Measurements from ENCODE around the gene BCL7C.
A peak's percentile ranks its signal among the peaks of the same experiment; 100 is the strongest.

Gene BCL7C

DNA sequence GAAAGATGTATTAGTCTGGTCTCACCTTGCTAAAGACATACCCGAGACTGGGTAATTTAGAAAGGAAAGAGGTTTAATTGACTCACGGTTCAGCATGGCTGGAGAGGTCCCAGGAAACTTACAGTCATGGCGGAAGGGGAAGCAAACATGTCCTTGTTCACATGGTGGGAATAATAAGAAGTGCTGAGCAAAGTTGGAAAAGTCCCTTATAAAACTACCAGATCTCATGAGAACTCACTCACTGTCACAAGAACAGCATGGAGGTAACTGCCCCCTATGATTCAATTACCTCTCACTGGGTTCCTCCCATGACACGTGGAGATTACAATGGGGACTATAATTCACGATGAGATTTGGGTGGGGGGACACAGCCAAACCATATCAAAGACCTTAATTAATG, 53.3 kb downstream of the BCL7C start:
- no peak overlapping the region for H3K27ac ChIP-seq (replicated peaks; ENCODE audit: low read length)
- WGBS, 2 donors (ENCODE audit: extremely low coverage in 2 of 2, insufficient read length in 2 of 2, insufficient replicate concordance in 1 of 2): no CpG with 5 or more reads among the region's 5 CpGs
- no peak for DNase-seq (ENCODE audit: low spot score)

DNA sequence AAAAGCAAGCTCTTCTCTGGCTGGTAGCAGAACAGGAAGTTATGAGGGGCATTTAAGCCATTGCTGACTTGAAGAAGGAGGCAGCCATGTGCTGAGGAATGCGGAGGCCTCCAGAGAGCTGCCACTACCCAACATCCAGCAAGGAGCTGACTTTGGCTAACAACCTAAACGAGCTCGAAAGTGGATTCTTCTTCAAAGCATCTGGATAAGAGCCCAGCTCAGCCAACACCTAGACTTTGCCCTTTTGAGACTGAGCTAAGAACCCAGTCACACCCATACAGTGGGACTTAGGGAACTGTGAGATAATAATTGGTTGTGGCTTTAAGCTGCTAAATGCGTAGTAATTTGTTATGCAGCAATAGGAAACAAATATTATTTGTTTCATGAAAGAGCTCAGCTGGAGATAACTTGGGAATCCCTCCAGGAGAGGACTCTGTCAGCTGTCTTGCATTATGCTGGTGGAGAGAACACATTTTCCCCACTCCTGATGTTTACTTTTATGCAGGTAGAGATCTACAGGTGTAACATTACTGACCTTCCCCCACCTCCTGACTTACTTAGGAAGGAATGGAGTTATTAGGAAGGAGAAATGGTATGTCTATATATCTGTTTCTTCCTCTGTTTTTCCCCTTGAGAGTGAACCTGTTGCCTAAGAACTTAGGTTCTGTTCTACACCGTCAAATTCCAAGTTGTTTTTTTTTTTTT, 54.2 kb downstream of the BCL7C start:
- Histone ChIP-seq H4K91ac (ENCODE audit: low read depth, low read length, poor library complexity) (no peak overlapping the region), H4K8ac (ENCODE audit: low read depth, low read length) (no peak overlapping the region), H3K14ac (ENCODE audit: low read length) (no peak overlapping the region), H3K4ac (ENCODE audit: low read length) (no peak overlapping the region), H3K18ac (ENCODE audit: low read length) (peak overlapping the region; percentile 19), H2BK15ac (ENCODE audit: low read length) (no peak overlapping the region), H3K27me3 (ENCODE audit: control insufficient read depth in 3 of 3, insufficient read depth in 3 of 3, low read depth in 1 of 3, low read length in 3 of 3) (no peaks in the 10 kb centered on the region), H3K27ac (replicated peaks; ENCODE audit: low read length) (no peak overlapping the region), H2AFZ (ENCODE audit: low read length) (no peak overlapping the region), H2BK120ac (ENCODE audit: low read depth, low read length) (no peak overlapping the region), H2BK12ac (ENCODE audit: low read length) (no peak overlapping the region), H3K79me1 (ENCODE audit: low read depth, low read length) (no peaks in the 10 kb centered on the region), H3K36me3 (replicated peaks in 1 of 2; ENCODE audit: control insufficient read depth in 2 of 2, insufficient read depth in 2 of 2, low read length in 2 of 2) (no peaks in the 10 kb centered on the region), H3K23ac (ENCODE audit: low read depth, low read length, poor library complexity) (no peak overlapping the region), H2BK5ac (ENCODE audit: low read length) (no peak overlapping the region), H3K9me3 (replicated peaks in 1 of 2; ENCODE audit: control insufficient read depth in 2 of 2, insufficient read depth in 1 of 2, low read depth in 1 of 2, low read length in 2 of 2) (peaks cover 0 to 2% of the 10 kb centered on the region in 2 donors), H3K4me1 (ENCODE audit: control insufficient read depth in 2 of 2, insufficient read depth in 1 of 2, low read depth in 1 of 2, low read length in 2 of 2) (no peaks in the 10 kb centered on the region), H3K4me3 (ENCODE audit: low read length in 2 of 2) (no peak overlapping the region), H2AK5ac (ENCODE audit: low read depth, low read length) (no peak overlapping the region), H3K4me2 (ENCODE audit: insufficient read depth, low read length, poor library complexity, severe bottlenecking) (no peak overlapping the region), H3K9ac (ENCODE audit: low read depth, low read length, poor library complexity) (no peak overlapping the region)
- no peak for DNase-seq (ENCODE audit: low spot score)
- no CpG with 5 or more reads among the region's 5 CpGs for WGBS, 2 donors (ENCODE audit: extremely low coverage in 2 of 2, insufficient read length in 2 of 2, insufficient replicate concordance in 1 of 2)

More for the DNA sequence above, 53.3 kb downstream of the BCL7C start:
- H3K79me1 ChIP-seq (ENCODE audit: low read depth, low read length): no peaks in the 10 kb centered on the region
- H2AFZ ChIP-seq (ENCODE audit: low read length): no peak overlapping the region
- peaks cover 0 to 2% of the 10 kb centered on the region in 2 donors for H3K9me3 ChIP-seq (replicated peaks in 1 of 2; ENCODE audit: control insufficient read depth in 2 of 2, insufficient read depth in 1 of 2, low read depth in 1 of 2, low read length in 2 of 2)
- no peak overlapping the region for H2BK120ac ChIP-seq (ENCODE audit: low read depth, low read length)
- H2AK5ac ChIP-seq (ENCODE audit: low read depth, low read length): no peak overlapping the region
- no peak overlapping the region for H3K4me2 ChIP-seq (ENCODE audit: insufficient read depth, low read length, poor library complexity, severe bottlenecking)
- no peak overlapping the region for H2BK15ac ChIP-seq (ENCODE audit: low read length)
- H3K27me3 ChIP-seq (ENCODE audit: control insufficient read depth in 3 of 3, insufficient read depth in 3 of 3, low read depth in 1 of 3, low read length in 3 of 3): no peaks in the 10 kb centered on the region
- no peaks in the 10 kb centered on the region for H3K36me3 ChIP-seq (replicated peaks in 1 of 2; ENCODE audit: control insufficient read depth in 2 of 2, insufficient read depth in 2 of 2, low read length in 2 of 2)
- no peak overlapping the region for H3K14ac ChIP-seq (ENCODE audit: low read length)
- H3K18ac ChIP-seq (ENCODE audit: low read length): no peak overlapping the region
- H3K4me3 ChIP-seq (ENCODE audit: low read length in 2 of 2): no peak overlapping the region
- no peak overlapping the region for H4K8ac ChIP-seq (ENCODE audit: low read depth, low read length)
- no peak overlapping the region for H3K9ac ChIP-seq (ENCODE audit: low read depth, low read length, poor library complexity)
- no peak overlapping the region for H2BK12ac ChIP-seq (ENCODE audit: low read length)
- H3K23ac ChIP-seq (ENCODE audit: low read depth, low read length, poor library complexity): no peak overlapping the region
- H3K4me1 ChIP-seq (ENCODE audit: control insufficient read depth in 2 of 2, insufficient read depth in 1 of 2, low read depth in 1 of 2, low read length in 2 of 2): no peaks in the 10 kb centered on the region
- no peak overlapping the region for H4K91ac ChIP-seq (ENCODE audit: low read depth, low read length, poor library complexity)
- no peak overlapping the region for H2BK5ac ChIP-seq (ENCODE audit: low read length)
- H3K4ac ChIP-seq (ENCODE audit: low read length): no peak overlapping the region

DNA sequence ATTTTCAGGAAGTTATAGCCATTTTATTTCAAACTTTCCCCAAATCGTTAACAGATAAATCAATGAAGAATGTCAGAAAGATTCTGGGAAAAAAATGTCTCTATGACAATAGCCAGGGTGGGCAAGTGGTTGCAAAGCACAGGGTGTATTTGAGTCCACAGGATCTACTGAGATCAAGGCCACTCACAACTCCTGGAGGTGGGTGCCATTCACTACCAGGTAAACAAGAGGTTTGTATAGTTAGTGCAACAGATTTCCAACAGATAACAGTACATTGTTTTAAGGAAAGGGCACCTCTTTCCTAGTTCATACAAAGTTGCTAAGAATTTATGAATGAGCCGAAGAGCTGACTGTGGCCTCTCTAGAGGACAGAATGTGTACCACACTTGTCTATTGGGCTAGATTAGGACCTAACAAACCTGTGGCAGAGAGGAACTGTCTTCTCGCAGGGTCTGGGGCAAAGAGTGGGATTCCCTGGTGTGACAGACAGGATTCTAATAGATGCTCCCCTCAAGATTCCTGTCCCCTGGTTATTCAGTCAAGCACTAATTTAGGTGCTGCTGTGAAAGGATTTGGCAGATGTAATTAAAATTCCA, 54.9 kb downstream of the BCL7C start:
- Histone ChIP-seq H3K4me1 (ENCODE audit: control insufficient read depth in 2 of 2, insufficient read depth in 1 of 2, low read depth in 1 of 2, low read length in 2 of 2) (no peaks in the 10 kb centered on the region), H3K4me3 (ENCODE audit: low read length in 2 of 2) (no peak overlapping the region), H3K4me2 (ENCODE audit: insufficient read depth, low read length, poor library complexity, severe bottlenecking) (no peak overlapping the region), H2AFZ (ENCODE audit: low read length) (no peak overlapping the region), H2BK15ac (ENCODE audit: low read length) (no peak overlapping the region), H3K27me3 (ENCODE audit: control insufficient read depth in 3 of 3, insufficient read depth in 3 of 3, low read depth in 1 of 3, low read length in 3 of 3) (no peaks in the 10 kb centered on the region), H3K36me3 (replicated peaks in 1 of 2; ENCODE audit: control insufficient read depth in 2 of 2, insufficient read depth in 2 of 2, low read length in 2 of 2) (no peaks in the 10 kb centered on the region), H3K9me3 (replicated peaks in 1 of 2; ENCODE audit: control insufficient read depth in 2 of 2, insufficient read depth in 1 of 2, low read depth in 1 of 2, low read length in 2 of 2) (peaks cover 0 to 2% of the 10 kb centered on the region in 2 donors), H4K91ac (ENCODE audit: low read depth, low read length, poor library complexity) (no peak overlapping the region), H2BK12ac (ENCODE audit: low read length) (no peak overlapping the region), H2BK5ac (ENCODE audit: low read length) (no peak overlapping the region), H3K27ac (replicated peaks; ENCODE audit: low read length) (no peak overlapping the region), H2BK120ac (ENCODE audit: low read depth, low read length) (no peak overlapping the region), H3K18ac (ENCODE audit: low read length) (no peak overlapping the region), H3K79me1 (ENCODE audit: low read depth, low read length) (no peaks in the 10 kb centered on the region), H3K9ac (ENCODE audit: low read depth, low read length, poor library complexity) (no peak overlapping the region), H3K23ac (ENCODE audit: low read depth, low read length, poor library complexity) (no peak overlapping the region), H3K14ac (ENCODE audit: low read length) (no peak overlapping the region), H2AK5ac (ENCODE audit: low read depth, low read length) (no peak overlapping the region), H3K4ac (ENCODE audit: low read length) (no peak overlapping the region), H4K8ac (ENCODE audit: low read depth, low read length) (no peak overlapping the region)
- no peak for DNase-seq (ENCODE audit: low spot score)
- WGBS, 2 donors (ENCODE audit: extremely low coverage in 2 of 2, insufficient read length in 2 of 2, insufficient replicate concordance in 1 of 2): no CpG with 5 or more reads among the region's 3 CpGs

DNA sequence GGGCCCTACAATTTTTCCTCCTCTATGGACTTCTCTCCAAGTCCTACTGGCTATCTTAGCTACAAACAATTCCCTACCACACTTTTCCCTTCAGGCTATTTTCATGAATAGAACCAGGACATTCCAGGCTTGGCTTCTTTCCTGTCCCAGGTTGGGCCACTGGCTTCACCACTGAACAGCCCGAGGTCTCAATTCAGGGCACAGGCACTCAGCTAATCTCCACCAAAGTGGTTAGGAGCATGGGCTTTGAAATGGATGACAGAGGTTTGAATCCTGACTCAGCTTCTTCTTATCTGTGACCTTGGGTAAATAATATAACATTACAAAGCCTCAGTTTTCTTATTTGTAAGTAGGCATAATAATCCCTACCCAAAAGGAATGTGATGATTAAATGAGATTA, 56.0 kb downstream of the BCL7C start:
- Histone ChIP-seq H3K27ac (replicated peaks; ENCODE audit: low read length) (no peak overlapping the region), H3K4me3 (ENCODE audit: low read length in 2 of 2) (no peak overlapping the region), H3K79me1 (ENCODE audit: low read depth, low read length) (no peaks in the 10 kb centered on the region), H2BK12ac (ENCODE audit: low read length) (no peak overlapping the region), H2AK5ac (ENCODE audit: low read depth, low read length) (no peak overlapping the region), H3K36me3 (replicated peaks in 1 of 2; ENCODE audit: control insufficient read depth in 2 of 2, insufficient read depth in 2 of 2, low read length in 2 of 2) (no peaks in the 10 kb centered on the region), H3K27me3 (ENCODE audit: control insufficient read depth in 3 of 3, insufficient read depth in 3 of 3, low read depth in 1 of 3, low read length in 3 of 3) (no peaks in the 10 kb centered on the region), H4K91ac (ENCODE audit: low read depth, low read length, poor library complexity) (no peak overlapping the region), H3K18ac (ENCODE audit: low read length) (no peak overlapping the region), H3K9ac (ENCODE audit: low read depth, low read length, poor library complexity) (no peak overlapping the region), H3K4me1 (ENCODE audit: control insufficient read depth in 2 of 2, insufficient read depth in 1 of 2, low read depth in 1 of 2, low read length in 2 of 2) (no peaks in the 10 kb centered on the region), H4K8ac (ENCODE audit: low read depth, low read length) (no peak overlapping the region), H3K23ac (ENCODE audit: low read depth, low read length, poor library complexity) (no peak overlapping the region), H2AFZ (ENCODE audit: low read length) (no peak overlapping the region), H2BK5ac (ENCODE audit: low read length) (no peak overlapping the region), H3K4ac (ENCODE audit: low read length) (no peak overlapping the region), H3K4me2 (ENCODE audit: insufficient read depth, low read length, poor library complexity, severe bottlenecking) (no peak overlapping the region), H2BK120ac (ENCODE audit: low read depth, low read length) (no peak overlapping the region), H3K14ac (ENCODE audit: low read length) (no peak overlapping the region), H3K9me3 (replicated peaks in 1 of 2; ENCODE audit: control insufficient read depth in 2 of 2, insufficient read depth in 1 of 2, low read depth in 1 of 2, low read length in 2 of 2) (peaks cover 0 to 2% of the 10 kb centered on the region in 2 donors), H2BK15ac (ENCODE audit: low read length) (no peak overlapping the region)
- DNase-seq (ENCODE audit: low spot score): no peak
- WGBS, 2 donors (ENCODE audit: extremely low coverage in 2 of 2, insufficient read length in 2 of 2, insufficient replicate concordance in 1 of 2): no CpG with 5 or more reads among the region's 1 CpG
